Activated CD4-positive, alpha-beta T cell treated with anti-CD3 and anti-CD28 coated beads for 4 hours (primary cell): ENCODE results near the gene CNTN4.
"Not testable (repeated sequence)": the region's sequence is repeated elsewhere in the genome, so short reads cannot be mapped to it uniquely, and the experiment has no call there.

ENCODE experiments used
- DNase-seq, 2 donors: peaks; one replicate each; pipeline ENCODE4 v3.0.0-alpha.2; 2020

CNTN4 gene

GRCh38 chr3:2873986-2874385, 775.3 kb downstream of the CNTN4 start:
- DNase-seq: no peak

- DNase-seq: no peak
Measured at GRCh38 chr3:2875699-2876098, 777.0 kb downstream of the CNTN4 start.

GRCh38 chr3:2876362-2876761, 777.7 kb downstream of the CNTN4 start:
- DNase-seq: no peak

DNA sequence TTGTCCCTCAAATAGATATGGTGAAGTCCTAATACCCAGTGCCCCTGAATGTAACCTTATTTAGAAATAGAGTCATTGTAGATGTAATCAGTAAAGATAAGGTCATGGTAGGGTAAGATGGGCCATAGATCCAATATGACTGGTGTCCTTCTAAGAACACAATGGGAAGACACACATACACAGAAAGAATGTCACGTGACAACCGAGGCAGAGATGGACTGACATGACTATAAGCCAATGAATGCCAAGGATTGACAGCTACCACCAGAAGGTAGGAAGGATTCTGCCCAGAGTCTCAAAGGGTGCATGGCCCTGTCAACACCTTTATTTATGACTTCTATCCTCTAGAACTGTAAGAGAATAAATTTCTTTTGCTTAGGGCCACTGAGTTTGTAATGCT, 780.4 kb downstream of the CNTN4 start:
- no peak for DNase-seq

DNA sequence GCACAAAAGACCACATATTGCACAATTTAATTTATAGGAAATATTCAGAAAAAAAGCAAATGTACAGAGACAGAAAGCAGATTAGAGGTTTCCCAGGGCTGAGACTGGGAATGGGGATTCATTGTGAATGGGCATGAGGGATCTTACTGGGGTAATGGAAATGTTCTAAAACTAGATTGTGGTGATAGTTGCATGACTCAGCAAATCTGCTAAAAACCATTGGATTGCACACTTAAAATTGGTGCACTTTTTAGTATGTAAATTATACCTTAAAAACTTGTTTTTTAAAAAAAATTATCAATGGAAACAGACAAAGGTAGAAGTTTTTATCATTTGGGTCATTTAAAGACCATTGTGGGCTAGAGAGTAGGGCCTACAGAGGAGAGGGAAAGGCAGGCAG, 780.9 kb downstream of the CNTN4 start:
- no peak for DNase-seq

DNA sequence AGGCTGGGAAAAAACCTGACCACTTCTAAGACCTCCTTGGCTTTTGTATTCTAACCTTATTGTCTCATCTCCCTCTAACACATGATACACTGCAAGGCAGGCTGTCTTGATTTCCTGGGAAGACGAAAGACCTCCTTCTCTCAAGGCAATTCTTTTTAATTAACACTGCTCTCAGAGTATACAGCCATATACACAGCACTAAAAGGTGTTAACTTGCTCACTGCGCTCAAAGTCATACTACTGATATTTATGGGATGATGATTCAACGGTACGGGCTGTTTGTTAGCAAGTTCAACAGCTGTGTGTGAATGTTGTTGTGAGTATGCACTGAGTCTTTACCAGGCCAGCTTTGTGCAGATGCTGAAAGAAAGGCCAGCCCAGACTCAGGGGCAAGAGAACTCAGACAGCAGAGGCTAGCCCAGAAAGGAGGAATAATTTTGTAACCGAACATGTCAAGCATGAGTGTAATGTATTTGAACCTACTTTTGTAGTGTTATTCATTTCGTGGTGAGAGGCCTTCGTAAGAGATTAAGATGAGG, 781.6 kb downstream of the CNTN4 start:
- DNase-seq: no peak

DNA sequence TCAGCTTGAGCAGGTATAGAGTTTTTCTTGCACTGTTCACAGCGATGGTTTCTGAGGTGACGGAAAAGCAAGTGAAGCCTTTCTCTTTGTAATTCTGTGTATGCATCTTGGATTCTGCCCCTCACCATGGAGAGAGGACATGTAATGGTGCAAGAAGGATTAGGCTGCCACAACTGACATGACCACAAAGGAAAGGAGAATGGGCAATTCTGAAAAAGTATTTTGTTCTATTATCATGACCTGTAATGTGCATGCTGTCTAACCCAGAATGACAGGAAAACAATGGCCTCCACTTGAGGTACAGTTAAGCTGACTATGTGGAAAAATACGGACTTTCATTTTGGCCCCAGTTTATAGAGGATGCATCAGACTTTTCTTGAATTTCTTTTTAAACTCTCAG, 784.6 kb downstream of the CNTN4 start:
- no peak for DNase-seq

GRCh38 chr3:2888592-2888991, 789.9 kb downstream of the CNTN4 start:
- DNase-seq: no peak

GRCh38 chr3:2889736-2890135, 791.1 kb downstream of the CNTN4 start:
- DNase-seq: no peak

DNA sequence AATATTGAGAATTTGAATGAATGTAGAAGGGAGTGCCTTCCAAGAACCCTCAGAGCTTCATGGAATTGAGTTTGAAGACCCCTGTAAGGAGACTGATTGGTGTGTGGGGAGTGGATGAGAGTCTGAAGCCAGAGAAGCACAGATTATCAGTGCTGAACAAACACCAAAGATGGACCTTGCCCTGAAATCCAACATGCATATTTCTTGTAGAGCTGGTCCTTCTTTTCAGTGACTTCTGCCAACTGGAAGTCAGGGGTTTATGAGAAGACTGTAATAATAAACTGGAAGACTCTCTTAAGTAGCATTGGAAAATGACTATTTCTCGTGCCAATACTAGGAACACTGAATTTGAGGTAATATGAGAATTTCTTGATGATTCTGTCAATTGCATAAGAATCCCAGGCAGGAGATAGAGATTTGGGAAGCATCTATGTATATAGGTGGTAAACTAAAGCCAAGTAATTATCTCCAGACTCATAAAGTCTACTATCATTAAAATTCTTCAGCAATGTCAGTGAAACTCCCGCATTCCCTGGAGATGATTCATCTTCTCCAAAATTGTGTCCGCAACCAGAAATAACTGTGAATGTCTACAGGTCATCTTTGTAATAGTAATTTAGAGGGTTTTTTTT, 797.8 kb downstream of the CNTN4 start:
- no peak for DNase-seq

DNA sequence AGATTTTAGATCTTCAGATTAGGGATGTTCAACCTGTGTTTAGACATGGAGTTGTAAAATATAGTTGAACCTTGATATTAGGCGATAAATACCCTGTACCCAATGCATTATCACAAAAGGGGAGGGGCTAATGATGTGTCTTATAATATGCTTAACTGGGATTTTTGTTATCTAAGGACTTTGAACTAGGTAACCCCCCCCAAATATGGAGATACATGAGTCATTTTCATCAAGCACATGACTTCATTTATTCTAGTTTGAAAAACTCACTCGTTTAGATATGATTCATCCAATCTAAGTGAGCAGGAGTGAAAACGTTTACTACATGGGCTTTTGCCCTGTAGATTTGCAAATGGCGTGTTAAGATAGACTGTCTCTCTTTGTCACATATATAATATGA, 799.2 kb downstream of the CNTN4 start:
- no peak for DNase-seq

DNA sequence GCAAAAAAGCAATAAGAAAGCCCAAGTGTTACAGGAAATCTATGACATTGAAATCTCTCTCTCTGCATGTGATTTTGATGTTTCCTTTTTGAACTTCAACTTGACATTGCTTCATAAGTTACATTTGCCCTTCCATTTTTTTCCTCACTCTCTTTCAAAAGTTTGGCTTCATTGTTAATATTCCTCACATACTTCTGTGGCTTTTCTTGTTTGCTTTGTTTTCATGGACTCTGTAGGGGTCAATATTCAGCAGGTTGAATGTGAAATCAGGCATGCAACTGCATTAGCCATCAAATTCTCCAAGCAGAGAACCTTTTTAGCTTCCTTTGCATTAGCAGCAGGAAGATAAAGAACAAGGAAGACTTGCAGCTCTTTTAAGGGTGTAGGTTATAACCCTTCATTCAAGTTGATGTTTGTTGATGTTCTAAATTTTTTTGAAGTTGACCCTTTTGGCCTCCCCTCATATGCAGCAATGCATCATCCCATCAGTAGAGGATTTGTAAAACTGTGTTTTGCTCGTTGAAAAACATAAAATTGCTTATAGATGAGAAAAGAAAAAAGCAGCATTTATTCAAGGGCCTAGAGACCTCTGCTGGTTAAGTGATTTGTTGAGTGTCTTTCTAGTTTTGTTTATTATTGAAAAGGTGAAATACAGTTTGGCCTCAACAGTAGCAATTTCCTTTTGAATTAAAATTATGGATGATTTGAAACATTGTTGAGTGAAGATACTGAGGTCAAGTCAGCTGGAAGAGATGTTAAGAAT, 800.1 kb downstream of the CNTN4 start:
- no peak for DNase-seq

- no peak for DNase-seq
Measured at GRCh38 chr3:2904054-2904453, 805.4 kb downstream of the CNTN4 start.

- no peak for DNase-seq
Measured at GRCh38 chr3:2908693-2909351, 810.2 kb downstream of the CNTN4 start.

DNA sequence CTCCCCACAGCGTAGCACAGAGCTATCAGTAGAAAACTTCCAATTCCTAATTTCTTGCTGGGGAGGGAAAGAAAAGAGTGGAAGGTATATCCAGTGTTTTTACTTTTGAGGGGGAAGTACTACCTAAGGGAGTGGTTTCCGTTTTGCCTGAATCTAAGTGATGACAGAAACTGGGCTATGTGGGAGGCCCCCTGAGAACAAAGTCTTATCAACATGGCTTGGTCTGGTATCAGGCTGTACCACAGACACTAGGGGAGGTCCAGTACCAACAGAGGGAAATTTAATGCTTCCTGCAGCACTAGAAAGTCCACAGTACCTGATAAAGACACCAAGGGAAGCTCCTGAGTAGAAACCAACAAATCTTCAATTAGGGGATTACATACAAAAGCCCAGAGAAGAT, 812.3 kb downstream of the CNTN4 start:
- no peak for DNase-seq

DNA sequence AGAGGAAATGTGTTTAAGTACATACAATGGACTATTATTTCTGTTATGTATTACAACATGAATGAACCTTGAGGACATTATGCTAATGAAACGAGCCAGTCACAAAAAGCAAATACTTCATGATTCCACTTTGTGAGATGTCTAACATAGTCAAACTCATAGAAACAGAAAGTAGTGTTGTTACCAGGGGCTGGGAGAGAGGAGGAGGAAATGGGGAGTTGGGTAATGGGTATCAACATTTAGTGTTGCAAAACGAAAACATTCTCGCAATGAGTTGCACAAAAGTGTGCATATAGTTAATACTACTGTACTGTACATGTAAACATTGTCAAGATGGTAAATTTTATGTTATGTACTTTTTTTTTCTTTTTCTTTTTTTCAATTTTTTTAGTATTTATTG, 817.2 kb downstream of the CNTN4 start:
- DNase-seq: no peak

DNA sequence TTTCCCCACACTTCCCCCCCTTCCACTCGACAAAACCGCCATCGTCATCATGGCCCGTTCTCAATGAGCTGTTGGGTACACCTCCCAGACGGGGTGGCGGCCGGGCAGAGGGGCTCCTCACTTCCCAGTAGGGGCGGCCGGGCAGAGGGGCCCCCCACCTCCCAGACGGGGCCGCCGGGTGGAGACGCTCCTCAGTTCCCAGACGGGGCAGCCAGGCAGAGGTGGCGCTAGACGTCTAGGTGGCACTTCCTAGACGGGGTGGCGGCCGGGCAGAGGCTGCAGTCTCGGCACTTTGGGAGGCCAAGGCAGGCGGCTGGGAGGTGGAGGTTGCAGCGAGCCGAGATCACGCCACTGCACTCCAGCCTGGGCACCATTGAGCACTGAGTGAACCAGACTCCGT, 818.0 kb downstream of the CNTN4 start:
- DNase-seq: not testable (repeated sequence)

DNA sequence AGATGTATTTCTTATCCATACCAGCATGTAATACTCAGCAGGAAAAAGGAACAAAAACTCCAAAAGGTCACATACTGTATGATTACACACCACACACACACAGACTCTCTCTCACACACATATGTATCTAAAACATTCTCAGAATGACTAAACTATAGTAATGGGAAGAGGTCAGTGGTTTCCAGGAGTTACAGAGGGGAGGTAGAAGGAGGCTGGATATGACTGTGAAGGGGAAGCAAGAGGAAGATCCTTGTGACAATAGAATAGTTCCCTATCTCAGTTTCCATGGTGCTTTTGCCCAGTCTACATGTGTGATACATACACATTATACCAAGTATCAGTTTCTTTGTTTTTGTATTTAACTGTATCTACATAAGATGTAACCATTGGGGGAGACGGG, 821.4 kb downstream of the CNTN4 start:
- DNase-seq: no peak

DNA sequence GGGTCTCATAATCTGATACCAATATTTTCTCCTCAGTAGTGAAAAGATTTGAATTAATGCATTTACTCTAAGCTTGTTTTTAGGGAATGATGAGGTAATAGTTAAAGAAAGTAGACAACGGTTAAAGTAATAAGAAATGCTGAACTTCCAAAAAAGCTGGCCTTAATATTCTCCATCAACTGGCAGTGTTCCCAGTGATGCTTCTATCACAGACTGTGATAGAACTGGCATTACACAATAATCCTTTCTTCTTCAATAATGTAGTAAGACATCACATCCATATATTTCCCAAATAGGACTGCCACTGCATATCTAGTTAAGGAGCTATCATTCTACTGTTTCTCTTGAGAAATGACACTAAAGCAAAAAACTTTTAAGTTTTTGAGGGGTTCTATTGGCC, 822.8 kb downstream of the CNTN4 start:
- DNase-seq: no peak

DNA sequence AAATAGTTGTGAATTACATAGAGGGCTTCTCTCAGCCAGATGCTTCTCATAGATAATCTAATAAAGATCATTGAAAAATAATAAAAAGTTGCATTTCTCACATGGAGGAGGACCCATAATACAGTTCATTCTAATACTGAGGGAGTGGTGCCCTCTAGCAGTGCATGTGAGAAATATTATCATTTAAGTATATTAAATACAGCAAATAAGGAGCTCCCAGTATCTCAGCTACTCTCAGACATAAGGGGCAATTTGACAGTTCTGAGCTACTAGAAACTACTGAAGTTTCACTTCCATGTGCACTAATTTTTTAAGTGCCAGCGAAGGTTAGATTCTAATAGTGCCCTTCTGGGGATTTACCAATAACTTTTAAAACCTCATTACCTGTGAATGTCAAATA, 823.2 kb downstream of the CNTN4 start:
- DNase-seq: no peak

DNA sequence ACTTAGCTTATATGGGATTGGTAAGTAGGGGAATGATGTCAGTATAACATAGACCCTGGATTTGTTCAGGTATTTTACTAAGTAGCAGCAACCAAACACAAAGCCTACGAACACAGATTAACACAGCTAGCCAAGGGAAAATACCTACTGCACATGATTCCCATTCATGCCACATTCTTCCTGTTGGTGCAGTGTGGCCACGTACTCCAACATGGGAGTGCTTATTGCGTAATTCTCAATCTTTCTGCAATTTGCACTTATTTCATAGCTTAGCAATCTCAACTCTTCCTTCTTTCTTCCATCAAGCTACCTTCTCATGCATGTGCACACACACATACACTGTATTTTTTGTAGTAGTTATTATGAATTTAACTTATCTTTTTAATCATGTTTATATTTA, 824.7 kb downstream of the CNTN4 start:
- DNase-seq: no peak

GRCh38 chr3:2927259-2927658, 828.6 kb downstream of the CNTN4 start:
- no peak for DNase-seq

- DNase-seq: no peak
Measured at GRCh38 chr3:2929574-2929973, 830.9 kb downstream of the CNTN4 start.

GRCh38 chr3:2931265-2931664, 832.6 kb downstream of the CNTN4 start:
- DNase-seq: no peak
